Measurements from ENCODE around the gene KRTAP2-2. TPM values are rescaled to one million over a fixed set of nuclear protein-coding genes. Genes with fewer than 3 reads are reported as not detected.
"Not testable (repeated sequence)": the region's sequence is repeated elsewhere in the genome, so short reads cannot be mapped to it uniquely, and the experiment has no call there.

Gene KRTAP2-2
- total RNA-seq, 1 experiment from 2014 or later = not detected

- no peaks in the 10 kb centered on the region for H4K20me1 ChIP-seq (ENCODE audit: insufficient read depth)
- intact Hi-C loops (cut with micrococcal nuclease; ENCODE audit: unreplicated experiment) = loop anchor here (5.0 to 10.0 kb wide), 2 partner anchors 259 to 481 kb away; no protein-coding TSS in a partner anchor
- H3K4me2 ChIP-seq = no peak overlapping the region
- no TSS peak for BruUV-seq (replicated peaks)
- H3K79me2 ChIP-seq (ENCODE audit: low read depth) = no peaks in the 10 kb centered on the region
- H3K4me3 ChIP-seq = no peak overlapping the region
- H3F3A ChIP-seq (ENCODE audit: insufficient read depth, low read depth) = peaks cover 25% of the 10 kb centered on the region
- ChIA-PET CTCF (interaction anchor here (0.7 kb wide), 1 partner anchor 44 kb away, joined by 3 read pairs; no protein-coding TSS in a partner anchor), POLR2A (ENCODE audit: unreplicated experiment) (no interaction called here)
- H3K4me1 ChIP-seq (replicated peaks; ENCODE audit: insufficient read depth) = peaks cover 54% of the 10 kb centered on the region
- H3K27me3 ChIP-seq (ENCODE audit: insufficient read depth, low read depth) = no peaks in the 10 kb centered on the region
- H3K9me3 ChIP-seq (ENCODE audit: insufficient read depth, low read depth) = no peaks in the 10 kb centered on the region
- no peak for TF ChIP-seq CTCF (conservative IDR thresholded peaks at IDR 0.05)
- TF ChIP-seq EZH2 (IDR thresholded peaks at IDR 0.05; ENCODE audit: low read depth) = no peak
- H3K36me3 ChIP-seq (ENCODE audit: low read depth) = no peaks in the 10 kb centered on the region
- no peaks in the 10 kb centered on the region for H3K9me2 ChIP-seq (ENCODE audit: insufficient read depth)
- H2AFZ ChIP-seq = no peak overlapping the region
- H3K27ac ChIP-seq = no peak overlapping the region
- DNase-seq = no peak
Measured at GRCh38 chr17:41063449-41063848, 8.4 kb upstream of the KRTAP2-2 start.

- POLR2A ChIA-PET (ENCODE audit: unreplicated experiment) = no interaction called here
- intact Hi-C loops (cut with micrococcal nuclease; ENCODE audit: unreplicated experiment) = loop anchor here (2.0 to 10.0 kb wide), 3 partner anchors 71 to 483 kb away; no protein-coding TSS in a partner anchor
- H3K27ac ChIP-seq = no peak overlapping the region
Measured at GRCh38 chr17:41061964-41062363, 6.9 kb upstream of the KRTAP2-2 start.

GRCh38 chr17:41060052-41060604 lies 5.1 kb upstream of the KRTAP2-2 start, which contains the start of gene KRTAP2-3:
Gene KRTAP2-3, minus strand, starts transcription at chr17:41060114. Its CDS starts 64 bp downstream, at chr17:41060050.
- H3K27ac ChIP-seq = peak within 1 kb of the TSS; percentile 88
- H3K36me3 ChIP-seq (ENCODE audit: low read depth) = 0 out of 2 replicates have a peak, but pooled peaks cover 5% of the 10 kb centered on the region
- DNase-seq = peak; percentile 64 to 93
- no peak within 1 kb of the TSS for H2AFZ ChIP-seq
- no peaks in the 10 kb centered on the region for H4K20me1 ChIP-seq (ENCODE audit: insufficient read depth)
- no TSS peak for BruUV-seq (replicated peaks)
- POLR2A ChIA-PET (ENCODE audit: unreplicated experiment) = interaction anchor here (0.5 to 1.0 kb wide), 3 partner anchors 158 to 446 kb away, joined by 4 to 20 read pairs (median 8); partner anchors contain the start of gene KRT13
- CTCF ChIA-PET = no interaction called here
- no peak for TF ChIP-seq CTCF (conservative IDR thresholded peaks at IDR 0.05)
- TF ChIP-seq EZH2 (IDR thresholded peaks at IDR 0.05; ENCODE audit: low read depth) = no peak
- peak within 1 kb of the TSS; percentile 43 for H3K4me2 ChIP-seq
- no peaks in the 10 kb centered on the region for H3K79me2 ChIP-seq (ENCODE audit: low read depth)
- peaks cover 47% of the 10 kb centered on the region for H3K4me1 ChIP-seq (replicated peaks; ENCODE audit: insufficient read depth)
- H3K4me3 ChIP-seq = no peak within 1 kb of the TSS
- H3K27me3 ChIP-seq (ENCODE audit: insufficient read depth, low read depth) = no peaks in the 10 kb centered on the region
- H3K9me2 ChIP-seq (ENCODE audit: insufficient read depth) = no peaks in the 10 kb centered on the region
- H3F3A ChIP-seq (ENCODE audit: insufficient read depth, low read depth) = peaks cover 26% of the 10 kb centered on the region
- H3K9me3 ChIP-seq (ENCODE audit: insufficient read depth, low read depth) = no peaks in the 10 kb centered on the region
- intact Hi-C loops (cut with micrococcal nuclease; ENCODE audit: unreplicated experiment) = loop anchor here (1.0 to 10.0 kb wide), 4 partner anchors 73 to 485 kb away; no protein-coding TSS in a partner anchor

More at GRCh38 chr17:41061964-41062363, 6.9 kb upstream of the KRTAP2-2 start:
- peak in 1 of 2 experiments; percentile 47 for DNase-seq
- 0 out of 2 replicates have a peak, but pooled peaks cover 5% of the 10 kb centered on the region for H3K36me3 ChIP-seq (ENCODE audit: low read depth)
- no peaks in the 10 kb centered on the region for H3K27me3 ChIP-seq (ENCODE audit: insufficient read depth, low read depth)
- no peaks in the 10 kb centered on the region for H3K9me3 ChIP-seq (ENCODE audit: insufficient read depth, low read depth)
- no peak for TF ChIP-seq EZH2 (IDR thresholded peaks at IDR 0.05; ENCODE audit: low read depth)
- TF ChIP-seq CTCF (conservative IDR thresholded peaks at IDR 0.05) = no peak
- no peaks in the 10 kb centered on the region for H3K79me2 ChIP-seq (ENCODE audit: low read depth)
- no peaks in the 10 kb centered on the region for H4K20me1 ChIP-seq (ENCODE audit: insufficient read depth)
- CTCF ChIA-PET = no interaction called here
- no peaks in the 10 kb centered on the region for H3K9me2 ChIP-seq (ENCODE audit: insufficient read depth)
- H3F3A ChIP-seq (ENCODE audit: insufficient read depth, low read depth) = peaks cover 31% of the 10 kb centered on the region
- peaks cover 60% of the 10 kb centered on the region for H3K4me1 ChIP-seq (replicated peaks; ENCODE audit: insufficient read depth)
- BruUV-seq (replicated peaks) = no TSS peak
- H3K4me2 ChIP-seq = no peak overlapping the region
- H3K4me3 ChIP-seq = no peak overlapping the region
- no peak overlapping the region for H2AFZ ChIP-seq

GRCh38 chr17:41059276-41060051 lies 4.4 kb upstream of the KRTAP2-2 start:
- H3K27me3 ChIP-seq (ENCODE audit: insufficient read depth, low read depth); H3K9me2 ChIP-seq (ENCODE audit: insufficient read depth); H4K20me1 ChIP-seq (ENCODE audit: insufficient read depth); H3K36me3 ChIP-seq (ENCODE audit: low read depth); H3K9me3 ChIP-seq (ENCODE audit: insufficient read depth, low read depth); H2AFZ ChIP-seq; H3K79me2 ChIP-seq (ENCODE audit: low read depth); H3K4me3 ChIP-seq; CTCF ChIA-PET: not testable (repeated sequence)
- TSS peak; percentile 95 for BruUV-seq (replicated peaks)
- DNase-seq = peak; percentile 21 to 93
- intact Hi-C loops (cut with micrococcal nuclease; ENCODE audit: unreplicated experiment) = loop anchor here (1.0 to 10.0 kb wide), 4 partner anchors 73 to 485 kb away; no protein-coding TSS in a partner anchor
- H3K27ac ChIP-seq = peak overlapping the region; percentile 88
- peaks cover 43% of the 10 kb centered on the region for H3K4me1 ChIP-seq (replicated peaks; ENCODE audit: insufficient read depth)
- peak overlapping the region; percentile 43 for H3K4me2 ChIP-seq
- H3F3A ChIP-seq (ENCODE audit: insufficient read depth, low read depth) = peaks cover 26% of the 10 kb centered on the region
- POLR2A ChIA-PET (ENCODE audit: unreplicated experiment) = interaction anchor here (0.6 to 0.9 kb wide), 6 partner anchors 20 to 573 kb away, joined by 3 to 10 read pairs (median 7); partner anchors contain the start of gene KRT19
